Measurements from ENCODE around the gene CHSY1. TPM values are rescaled to one million over a fixed set of nuclear protein-coding genes. Genes with fewer than 3 reads are reported as not detected.

CHSY1 gene
- total RNA-seq, 1 experiment from 2014 or later = 47.0 TPM

GRCh38 chr15:101156061-101156460, 95.8 kb downstream of the CHSY1 start:
- TF ChIP-seq EZH2 (IDR thresholded peaks at IDR 0.05; ENCODE audit: borderline replicate concordance, low read depth, low read length, poor library complexity, severe bottlenecking) (no peak), CTCF (conservative IDR thresholded peaks at IDR 0.05; ENCODE audit: low read depth, low read length) (no peak)
- intact Hi-C loops (cut with micrococcal nuclease; ENCODE audit: unreplicated experiment) = loop anchor here (2.0 kb wide), 1 partner anchor 29 kb away; no protein-coding TSS in a partner anchor
- ChIA-PET CTCF (no interaction called here), POLR2A (ENCODE audit: low non-redundant PET) (no interaction called here)
- H3K36me3 ChIP-seq (ENCODE audit: insufficient read depth, low read length, poor library complexity, severe bottlenecking) = no peaks in the 10 kb centered on the region
- H3K4me3 ChIP-seq (ENCODE audit: low read depth, low read length, poor library complexity, severe bottlenecking) = no peak overlapping the region
- H3K27me3 ChIP-seq (replicated peaks; ENCODE audit: insufficient read depth, low read depth, low read length, poor library complexity) = no peaks in the 10 kb centered on the region
- BruUV-seq (replicated peaks) = no TSS peak
- DNase-seq (ENCODE audit: low spot score) = no peak
- H3K27ac ChIP-seq (ENCODE audit: low read depth, low read length, poor library complexity, severe bottlenecking) = peak overlapping the region; percentile 74
- peaks cover 42% of the 10 kb centered on the region for H3K4me1 ChIP-seq (ENCODE audit: insufficient read depth, low read length, poor library complexity, severe bottlenecking)
- no peaks in the 10 kb centered on the region for H3K9me3 ChIP-seq (ENCODE audit: low read depth, low read length, poor library complexity, severe bottlenecking)

DNA sequence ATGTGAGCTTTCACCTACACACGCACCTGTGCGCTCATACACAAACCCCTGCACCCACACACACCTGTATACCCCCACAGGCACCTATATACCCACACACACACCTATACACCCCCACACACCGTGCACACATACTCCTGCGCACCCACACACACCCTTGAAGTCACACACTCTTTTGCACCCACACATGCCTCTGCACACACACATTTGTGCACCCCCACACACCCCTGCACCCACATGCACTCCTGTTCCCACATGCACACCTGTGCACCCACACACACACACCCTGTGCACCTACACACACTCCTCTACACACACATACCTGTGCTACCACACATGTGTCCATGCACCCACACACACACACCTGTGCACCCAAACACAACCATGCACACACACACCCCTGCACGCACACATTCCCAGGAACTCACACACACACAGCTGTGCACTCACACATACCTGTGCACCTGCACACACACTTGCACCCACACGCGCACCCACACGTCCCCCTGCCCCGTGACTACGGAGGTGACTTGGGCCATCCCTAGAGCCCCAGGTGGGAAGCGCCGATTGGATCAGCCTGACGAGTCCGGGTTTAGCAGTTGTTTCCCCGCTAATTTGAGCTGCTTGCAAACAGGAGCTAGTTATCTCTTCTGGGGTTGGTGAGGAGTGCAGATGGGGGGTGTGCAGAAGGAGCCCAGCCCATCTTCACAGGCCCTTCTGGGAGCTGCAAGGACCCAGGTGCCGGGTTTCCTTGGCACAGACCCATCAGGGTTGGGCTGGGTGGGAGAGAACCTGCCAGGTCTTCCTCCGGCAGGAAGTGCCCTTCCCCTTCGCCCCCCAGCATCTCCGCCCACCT, 97.8 kb downstream of the CHSY1 start:
- Histone ChIP-seq H3K9me3 (ENCODE audit: low read depth, low read length, poor library complexity, severe bottlenecking) (no peaks in the 10 kb centered on the region), H3K27me3 (replicated peaks; ENCODE audit: insufficient read depth, low read depth, low read length, poor library complexity) (no peaks in the 10 kb centered on the region), H3K27ac (ENCODE audit: low read depth, low read length, poor library complexity, severe bottlenecking) (no peak overlapping the region), H3K4me1 (ENCODE audit: insufficient read depth, low read length, poor library complexity, severe bottlenecking) (peaks cover 27% of the 10 kb centered on the region), H3K4me3 (ENCODE audit: low read depth, low read length, poor library complexity, severe bottlenecking) (no peak overlapping the region), H3K36me3 (ENCODE audit: insufficient read depth, low read length, poor library complexity, severe bottlenecking) (no peaks in the 10 kb centered on the region)
- no TSS peak for BruUV-seq (replicated peaks)
- POLR2A ChIA-PET (ENCODE audit: low non-redundant PET) = no interaction called here
- TF ChIP-seq CTCF (conservative IDR thresholded peaks at IDR 0.05; ENCODE audit: low read depth, low read length) = no peak
- no peak for TF ChIP-seq EZH2 (IDR thresholded peaks at IDR 0.05; ENCODE audit: borderline replicate concordance, low read depth, low read length, poor library complexity, severe bottlenecking)
- no peak for DNase-seq (ENCODE audit: low spot score)
- CTCF ChIA-PET = no interaction called here
- intact Hi-C loops (cut with micrococcal nuclease; ENCODE audit: unreplicated experiment) = no loop called here

GRCh38 chr15:101152914-101153313, 98.9 kb downstream of the CHSY1 start:
- H3K9me3 ChIP-seq (ENCODE audit: low read depth, low read length, poor library complexity, severe bottlenecking) = no peaks in the 10 kb centered on the region
- H3K4me1 ChIP-seq (ENCODE audit: insufficient read depth, low read length, poor library complexity, severe bottlenecking) = peaks cover 21% of the 10 kb centered on the region
- TF ChIP-seq CTCF (conservative IDR thresholded peaks at IDR 0.05; ENCODE audit: low read depth, low read length) (peak; percentile 60), EZH2 (IDR thresholded peaks at IDR 0.05; ENCODE audit: borderline replicate concordance, low read depth, low read length, poor library complexity, severe bottlenecking) (no peak)
- DNase-seq (ENCODE audit: low spot score) = no peak
- H3K27ac ChIP-seq (ENCODE audit: low read depth, low read length, poor library complexity, severe bottlenecking) = no peak overlapping the region
- ChIA-PET POLR2A (ENCODE audit: low non-redundant PET) (no interaction called here), CTCF (interaction anchor here (1.1 kb wide), 1 partner anchor 25 kb away, joined by 5 read pairs; no protein-coding TSS in a partner anchor)
- no peak overlapping the region for H3K4me3 ChIP-seq (ENCODE audit: low read depth, low read length, poor library complexity, severe bottlenecking)
- no peaks in the 10 kb centered on the region for H3K27me3 ChIP-seq (replicated peaks; ENCODE audit: insufficient read depth, low read depth, low read length, poor library complexity)
- intact Hi-C loops (cut with micrococcal nuclease; ENCODE audit: unreplicated experiment) = no loop called here
- no TSS peak for BruUV-seq (replicated peaks)
- no peaks in the 10 kb centered on the region for H3K36me3 ChIP-seq (ENCODE audit: insufficient read depth, low read length, poor library complexity, severe bottlenecking)
